Muscle layer of duodenum (tissue), 2 donors: ENCODE measurements around the gene ASPDH.

ENCODE experiments used
- H3K27ac ChIP-seq: one replicate; pipeline ENCODE4 v1.7.0; 2013; ENCODE audit warnings: mild to moderate bottlenecking, low read length
- H3K27me3 ChIP-seq: one replicate; pipeline ENCODE4 v1.7.0; 2013; ENCODE audit warnings: low read depth, mild to moderate bottlenecking, control low read depth, low read length
- H3K36me3 ChIP-seq, 2 donors: one replicate each; pipeline ENCODE4 v1.7.0; 2013; ENCODE audit warnings: low read length in 2 of 2, control low read depth in 1 of 2, mild to moderate bottlenecking in 1 of 2; ENCODE audit not compliant: insufficient read depth in 2 of 2, control insufficient read depth in 1 of 2
- H3K4me1 ChIP-seq, 2 donors: one replicate each; pipeline ENCODE4 v1.7.0; 2013; ENCODE audit warnings: low read length in 2 of 2, mild to moderate bottlenecking in 2 of 2, control low read depth in 1 of 2, moderate library complexity in 1 of 2; ENCODE audit not compliant: insufficient read depth in 2 of 2, control insufficient read depth in 1 of 2
- H3K4me3 ChIP-seq, 2 donors: one replicate each; pipeline ENCODE4 v1.7.0; 2013; ENCODE audit warnings: low read length in 2 of 2, low read depth in 1 of 2, mild to moderate bottlenecking in 1 of 2
- H3K9me3 ChIP-seq, 2 donors: one replicate each; pipeline ENCODE4 v1.7.0; 2013; ENCODE audit warnings: low read length in 2 of 2, control low read depth in 1 of 2, mild to moderate bottlenecking in 1 of 2; ENCODE audit not compliant: control insufficient read depth in 1 of 2
- donor health status: healthy.

ASPDH gene

DNA sequence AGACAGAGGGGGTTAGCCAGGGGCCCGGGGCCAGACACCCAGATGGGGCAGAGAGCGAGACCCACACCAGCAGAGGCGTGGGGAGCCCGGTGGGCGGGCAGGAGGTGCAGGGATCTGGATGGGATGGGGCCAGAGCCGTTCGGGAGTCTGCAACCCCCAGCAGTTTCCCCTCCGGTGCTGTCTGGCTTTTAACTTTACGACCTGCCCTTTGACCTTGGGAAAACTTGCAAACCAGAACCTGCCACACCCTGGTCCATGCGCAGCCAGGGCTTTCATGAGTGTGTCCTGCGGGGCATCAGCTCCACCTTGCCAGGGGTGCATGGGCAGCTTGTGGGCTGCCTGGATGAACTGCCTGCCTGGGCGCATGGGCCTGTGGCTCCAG, 12.5 kb downstream of the ASPDH start:
- Histone ChIP-seq H3K27ac (no peak overlapping the region), H3K4me1 (no peaks in the 10 kb centered on the region), H3K9me3 (no peaks in the 10 kb centered on the region), H3K27me3 (no peaks in the 10 kb centered on the region), H3K4me3 (no peak overlapping the region), H3K36me3 (peaks cover 0 to 7% of the 10 kb centered on the region in 2 donors)

DNA sequence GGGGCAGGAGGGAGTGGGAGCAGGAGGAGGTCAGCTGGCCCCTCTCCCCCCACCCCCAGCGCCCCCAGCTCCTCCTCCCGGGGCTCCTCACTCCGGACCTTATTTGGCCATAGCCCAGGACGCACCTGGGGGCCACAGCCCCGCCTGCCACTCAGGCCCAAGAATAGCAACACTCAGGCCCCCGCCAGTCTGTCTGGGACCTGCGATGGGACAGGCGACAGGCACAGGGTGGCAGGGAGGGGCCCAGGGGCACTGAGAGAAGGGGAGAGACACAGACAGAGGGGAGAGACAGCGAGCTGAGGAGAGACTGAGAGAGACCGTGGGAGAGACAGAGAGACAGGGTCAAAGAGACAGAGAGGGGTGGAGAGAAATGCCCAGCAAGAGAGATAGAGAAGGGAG, 13.0 kb downstream of the ASPDH start:
- Histone ChIP-seq H3K4me3 (no peak overlapping the region), H3K9me3 (no peaks in the 10 kb centered on the region), H3K36me3 (peaks cover 0 to 5% of the 10 kb centered on the region in 2 donors), H3K4me1 (no peaks in the 10 kb centered on the region), H3K27me3 (no peaks in the 10 kb centered on the region), H3K27ac (no peak overlapping the region)

DNA sequence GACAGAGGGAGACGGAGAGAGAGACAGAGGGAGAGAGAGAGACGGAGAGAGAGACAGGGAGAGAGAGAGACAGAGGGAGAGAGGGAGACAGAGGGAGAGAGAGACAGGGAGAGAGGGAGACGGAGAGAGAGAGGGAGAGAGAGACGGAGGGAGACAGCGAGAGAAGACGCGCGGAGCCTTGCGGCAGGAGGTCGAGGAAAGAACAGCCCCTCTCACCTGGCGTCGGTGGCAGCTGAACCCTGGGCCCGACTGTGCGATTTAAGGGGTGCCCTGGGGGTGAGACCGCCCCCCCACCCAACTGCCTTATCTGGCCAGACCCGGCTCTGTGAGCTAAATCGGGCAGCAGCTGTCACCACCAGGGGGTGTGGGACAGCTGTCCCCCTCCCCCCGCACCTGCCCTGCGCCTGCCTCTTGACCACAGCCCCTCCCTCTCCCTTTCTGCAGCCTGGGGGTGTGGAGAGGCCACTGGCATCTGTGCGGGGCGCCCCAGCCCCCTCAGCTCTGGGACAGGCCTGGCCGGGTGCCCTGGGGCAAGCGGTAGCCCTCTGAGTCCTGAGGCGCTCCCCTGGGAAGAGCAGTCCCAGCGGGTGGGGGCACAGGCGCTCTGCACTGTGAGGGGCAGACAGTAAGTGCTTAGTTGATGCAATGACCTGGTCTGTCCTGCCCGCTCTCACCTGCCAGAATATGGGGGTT, 13.5 kb downstream of the ASPDH start:
- no peak overlapping the region for H3K4me3 ChIP-seq
- no peaks in the 10 kb centered on the region for H3K9me3 ChIP-seq
- no peaks in the 10 kb centered on the region for H3K27me3 ChIP-seq
- no peaks in the 10 kb centered on the region for H3K4me1 ChIP-seq
- no peaks in the 10 kb centered on the region for H3K36me3 ChIP-seq
- no peak overlapping the region for H3K27ac ChIP-seq

DNA sequence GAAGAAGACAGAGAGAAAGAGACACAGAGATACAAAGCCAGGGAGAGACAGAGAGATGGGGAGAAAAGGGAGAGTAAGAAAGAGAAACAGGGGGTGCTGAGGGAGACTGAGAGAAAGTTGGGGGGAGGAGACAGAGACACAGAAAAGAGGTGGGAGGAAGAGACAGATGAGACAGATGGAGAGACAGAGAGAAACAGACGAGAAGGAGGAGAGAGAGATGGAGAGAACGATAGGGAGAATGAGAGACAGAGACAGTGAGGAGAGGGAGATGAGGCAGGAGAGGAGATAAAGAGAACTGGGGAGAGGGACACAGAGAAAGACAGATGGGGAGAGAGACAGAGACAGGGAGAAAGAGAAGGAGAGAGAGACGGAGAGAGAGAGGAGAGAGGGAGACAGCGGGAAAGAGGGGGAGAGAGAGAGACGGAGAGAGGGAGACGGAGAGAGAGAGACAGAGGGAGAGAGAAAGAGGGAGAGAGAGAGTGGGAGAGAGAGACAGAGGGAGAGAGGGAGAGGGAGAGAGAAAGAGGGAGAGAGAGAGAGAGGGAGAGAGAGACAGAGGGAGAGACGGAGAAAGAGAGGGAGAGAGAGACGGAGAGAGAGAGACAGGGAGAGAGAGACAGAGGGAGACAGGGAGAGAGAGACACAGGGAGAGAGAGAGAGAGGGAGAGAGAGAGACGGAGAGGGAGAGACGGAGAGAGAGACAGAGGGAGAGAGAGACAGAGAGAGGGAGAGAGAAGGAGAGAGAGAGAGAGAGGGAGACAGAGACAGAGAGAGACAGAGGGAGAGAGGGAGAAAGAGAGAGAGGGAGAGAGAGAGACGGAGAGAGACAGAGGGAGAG, 15.3 kb downstream of the ASPDH start:
- no peaks in the 10 kb centered on the region for H3K36me3 ChIP-seq
- no peaks in the 10 kb centered on the region for H3K27me3 ChIP-seq
- H3K4me1 ChIP-seq = no peaks in the 10 kb centered on the region
- no peak overlapping the region for H3K27ac ChIP-seq
- H3K9me3 ChIP-seq = no peaks in the 10 kb centered on the region
- H3K4me3 ChIP-seq = no peak overlapping the region

DNA sequence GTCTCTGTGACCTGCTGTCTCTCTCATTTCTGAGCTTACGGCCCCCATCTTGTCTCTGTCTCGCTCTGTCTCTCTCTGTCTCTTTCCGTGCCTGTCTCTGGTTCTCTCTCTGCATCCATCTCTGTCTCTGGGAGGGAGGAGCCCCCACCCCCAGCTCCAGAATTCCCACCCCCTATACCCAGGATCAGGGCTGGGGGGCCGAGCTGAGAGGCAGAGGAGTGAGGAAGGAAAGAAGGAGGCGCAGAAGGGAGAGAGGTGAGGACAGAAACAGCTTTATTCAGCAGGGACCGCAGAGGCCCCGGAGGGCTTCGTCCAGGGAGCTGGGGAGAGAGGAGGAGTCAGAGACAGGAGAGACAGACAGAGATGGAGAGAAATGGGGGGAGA, 16.7 kb downstream of the ASPDH start:
- no peak overlapping the region for H3K4me3 ChIP-seq
- H3K9me3 ChIP-seq = no peaks in the 10 kb centered on the region
- peaks cover 0 to 3% of the 10 kb centered on the region in 2 donors for H3K4me1 ChIP-seq
- H3K27me3 ChIP-seq = no peaks in the 10 kb centered on the region
- no peaks in the 10 kb centered on the region for H3K36me3 ChIP-seq
- no peak overlapping the region for H3K27ac ChIP-seq

DNA sequence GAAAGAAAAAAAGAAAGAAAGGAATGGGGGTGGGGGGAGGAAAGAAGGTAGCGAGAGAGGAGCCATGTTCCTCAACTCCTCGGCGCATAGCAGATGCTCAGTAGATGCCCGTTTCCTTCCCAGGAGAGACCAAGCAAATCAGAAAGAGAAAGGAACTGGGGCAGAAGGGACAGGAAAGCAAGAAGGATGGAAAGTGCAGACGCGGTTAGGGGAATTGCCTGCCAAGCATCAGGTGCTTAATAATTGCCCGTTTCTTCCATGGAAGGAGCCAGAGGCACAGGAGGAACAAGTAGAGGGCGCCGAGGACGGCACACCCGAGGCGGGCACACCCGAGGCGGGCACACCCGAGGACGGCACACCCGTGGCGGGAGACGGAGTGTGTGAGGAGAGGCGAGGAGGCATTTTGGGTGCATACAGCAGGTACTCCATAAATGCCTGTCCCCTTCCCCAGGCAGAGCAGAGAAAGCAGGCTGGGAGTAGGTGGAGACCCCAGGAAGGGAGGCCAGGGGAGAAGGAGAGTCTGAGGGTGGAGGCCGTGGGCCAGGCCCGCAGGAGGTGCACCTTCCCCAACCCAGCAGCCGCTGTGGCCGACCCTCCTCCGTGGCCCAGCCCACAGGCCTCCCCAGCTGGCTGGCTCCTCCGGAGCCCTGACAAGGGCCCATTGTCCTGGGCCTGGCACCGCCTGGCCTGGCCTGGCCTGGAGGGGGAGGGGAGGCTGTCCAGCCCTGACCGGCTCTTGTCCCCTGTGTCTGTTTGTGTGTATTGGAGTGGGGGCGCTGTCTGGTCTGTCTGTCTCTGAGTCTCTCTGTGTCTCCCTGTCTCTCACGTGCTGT, 17.3 kb downstream of the ASPDH start:
- Histone ChIP-seq H3K27ac (no peak overlapping the region), H3K4me3 (no peak overlapping the region), H3K36me3 (no peaks in the 10 kb centered on the region), H3K4me1 (peaks cover 0 to 3% of the 10 kb centered on the region in 2 donors), H3K9me3 (no peaks in the 10 kb centered on the region), H3K27me3 (no peaks in the 10 kb centered on the region)

DNA sequence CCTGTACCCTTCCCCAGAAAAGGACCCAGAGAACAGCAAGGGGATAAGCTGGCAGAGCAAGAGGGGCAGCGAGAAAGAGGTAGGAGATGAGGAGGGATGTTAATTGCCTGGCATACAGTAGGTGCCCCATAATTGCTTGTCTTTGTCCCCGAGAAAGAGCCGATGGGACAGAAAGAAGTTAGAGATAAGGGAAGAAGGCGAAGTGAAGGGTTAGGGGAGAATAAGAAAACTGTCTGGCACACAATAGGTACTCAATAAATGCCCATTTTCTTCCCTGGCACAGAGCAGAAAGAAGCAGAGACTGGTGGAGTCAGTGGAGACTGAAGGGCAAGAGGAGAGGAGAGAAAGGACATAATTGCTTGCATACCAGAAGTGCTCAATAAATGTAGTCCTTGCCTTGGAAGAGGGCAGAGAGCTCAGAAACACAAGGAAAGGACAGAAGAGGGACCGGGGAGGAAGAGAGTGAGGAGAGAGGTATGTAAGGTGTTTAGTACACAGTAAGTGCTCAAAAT, 18.6 kb downstream of the ASPDH start:
- H3K27ac ChIP-seq = no peak overlapping the region
- no peaks in the 10 kb centered on the region for H3K27me3 ChIP-seq
- H3K4me1 ChIP-seq = peaks cover 0 to 3% of the 10 kb centered on the region in 2 donors
- H3K4me3 ChIP-seq = no peak overlapping the region
- no peaks in the 10 kb centered on the region for H3K9me3 ChIP-seq
- peaks cover 0 to 4% of the 10 kb centered on the region in 2 donors for H3K36me3 ChIP-seq

DNA sequence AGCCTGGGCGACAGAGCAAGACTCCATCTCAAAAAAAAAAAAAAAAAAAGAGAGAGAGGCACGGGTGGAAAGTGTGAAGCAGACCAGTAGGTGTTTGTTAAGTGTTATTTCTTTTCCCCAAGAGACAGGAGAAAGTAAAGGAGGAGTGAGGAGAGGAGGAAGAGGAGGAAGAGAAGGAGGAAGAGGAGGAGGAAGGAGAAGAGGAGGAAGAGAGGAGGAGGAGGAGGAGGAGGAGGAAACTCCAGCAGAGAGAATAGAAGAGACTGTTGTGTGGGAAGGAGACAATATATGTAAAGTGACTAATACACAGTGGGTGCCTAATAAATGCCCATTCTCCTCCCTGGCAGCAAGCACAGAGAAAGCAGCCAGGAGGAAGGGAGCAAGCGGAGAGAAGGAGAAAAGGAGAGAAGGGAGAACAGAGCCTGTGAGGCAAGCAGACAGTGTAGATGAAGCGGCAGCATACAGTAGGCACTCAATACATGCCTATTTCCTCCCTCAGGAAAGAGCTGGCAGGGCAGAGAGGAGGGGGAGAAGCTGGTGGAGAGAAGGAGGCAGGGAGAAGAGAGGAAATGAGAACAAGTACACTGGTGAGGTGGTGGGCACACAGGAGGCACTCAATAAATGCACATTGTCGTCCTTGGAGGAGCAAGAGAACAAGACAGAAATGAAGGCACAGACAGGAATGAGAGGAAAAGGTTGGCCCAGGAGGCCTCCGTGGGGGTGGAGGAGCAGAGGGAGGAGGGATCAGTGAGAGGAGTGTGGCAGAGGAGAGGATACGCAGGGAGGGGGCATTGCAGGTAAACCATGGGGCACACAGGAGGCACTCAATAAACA, 19.3 kb downstream of the ASPDH start:
- H3K27ac ChIP-seq = no peak overlapping the region
- peaks cover 0 to 4% of the 10 kb centered on the region in 2 donors for H3K36me3 ChIP-seq
- H3K27me3 ChIP-seq = no peaks in the 10 kb centered on the region
- H3K4me1 ChIP-seq = peaks cover 0 to 3% of the 10 kb centered on the region in 2 donors
- H3K9me3 ChIP-seq = no peaks in the 10 kb centered on the region
- H3K4me3 ChIP-seq = no peak overlapping the region

DNA sequence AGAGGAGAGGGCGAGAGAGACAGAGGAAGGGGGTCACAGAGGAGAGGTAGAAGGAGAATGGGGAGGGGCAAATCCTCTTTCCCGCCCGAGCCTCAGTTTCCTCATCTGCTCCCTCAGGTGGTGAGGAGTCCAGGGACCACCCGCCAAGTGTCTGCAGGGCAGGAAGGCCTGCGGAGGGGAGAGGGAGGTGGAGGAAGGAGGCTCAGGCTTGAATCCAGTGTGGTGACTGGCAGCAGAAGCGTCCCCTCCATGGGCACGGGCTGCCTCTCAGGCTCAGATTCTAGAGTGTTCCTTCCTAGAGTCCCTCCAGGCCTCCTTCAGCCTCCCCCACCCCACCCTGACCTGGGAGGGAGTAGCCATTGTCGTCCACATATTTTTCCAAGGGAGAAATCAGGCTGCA, 20.5 kb downstream of the ASPDH start:
- no peak overlapping the region for H3K27ac ChIP-seq

DNA sequence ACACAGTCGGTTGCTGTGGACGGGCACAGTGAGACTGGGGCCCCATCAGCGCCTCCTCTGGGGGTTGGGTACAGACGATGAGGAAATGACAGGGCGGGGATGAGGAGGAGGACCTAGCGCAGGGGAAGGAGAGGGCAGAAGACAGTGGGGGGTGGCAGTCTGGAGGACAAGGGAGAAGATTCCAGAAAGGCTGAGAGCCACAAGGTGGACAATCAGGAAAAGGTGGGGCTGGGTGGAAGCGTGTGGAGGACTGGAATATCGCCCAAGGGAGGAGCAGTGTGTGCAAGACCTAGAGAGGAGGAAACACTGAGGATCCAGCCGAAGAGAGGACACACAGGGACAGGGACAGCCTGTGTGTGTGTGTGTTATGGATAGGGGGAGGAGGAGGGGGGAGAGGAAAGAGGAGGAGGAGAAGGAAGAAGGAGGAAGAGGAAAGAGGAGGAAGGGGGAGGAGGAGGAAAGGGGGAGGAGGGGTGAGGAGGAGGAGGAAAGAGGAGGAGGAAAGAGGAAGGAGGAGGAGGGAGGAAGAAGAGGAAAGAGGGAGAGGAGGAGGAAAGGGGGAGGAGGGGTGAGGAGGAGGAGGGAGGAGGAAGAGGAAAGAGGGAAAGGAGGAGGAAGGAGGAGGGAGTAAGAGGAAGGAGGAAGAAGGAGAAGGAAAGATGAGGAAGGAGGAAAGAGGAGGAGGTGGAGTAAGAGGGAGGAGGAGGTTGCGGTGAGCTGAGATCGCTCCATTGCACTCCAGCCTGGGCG, 21.2 kb downstream of the ASPDH start:
- Histone ChIP-seq H3K27me3 (no peaks in the 10 kb centered on the region), H3K36me3 (peaks cover 0 to 4% of the 10 kb centered on the region in 2 donors), H3K27ac (no peak overlapping the region), H3K4me3 (no peak overlapping the region), H3K4me1 (peaks cover 0 to 3% of the 10 kb centered on the region in 2 donors), H3K9me3 (no peaks in the 10 kb centered on the region)

More for the DNA sequence above, 20.5 kb downstream of the ASPDH start:
- Histone ChIP-seq H3K9me3 (no peaks in the 10 kb centered on the region), H3K27me3 (no peaks in the 10 kb centered on the region), H3K4me3 (no peak overlapping the region), H3K36me3 (peaks cover 0 to 4% of the 10 kb centered on the region in 2 donors), H3K4me1 (peaks cover 0 to 3% of the 10 kb centered on the region in 2 donors)
